Thyroid gland (tissue), 4 donors: ENCODE measurements around the gene PUDP.

Experiments
- POLR2A ChIP-seq, 2 donors: fragments of 450-650 bp; IDR thresholded peaks; one replicate each; pipeline ENCODE4 v1.6.1; 2017; ENCODE audit warnings: antibody characterized with exemption in 2 of 2, mild to moderate bottlenecking in 2 of 2, moderate library complexity in 1 of 2
- TF ChIP-seq, protein P1 (sequence below), 6 experiments: fragments of 200-600 bp in 3 of 6; fragments of 450-650 bp in 3 of 6; sonication (generic) in 3 of 6; IDR thresholded peaks; one replicate each; pipeline ENCODE4 v1.5.1; 2016 to 2019; ENCODE audit warnings: antibody characterized with exemption in 6 of 6, mild to moderate bottlenecking in 2 of 6, inconsistent platforms in 1 of 6, moderate library complexity in 1 of 6

DNA sequence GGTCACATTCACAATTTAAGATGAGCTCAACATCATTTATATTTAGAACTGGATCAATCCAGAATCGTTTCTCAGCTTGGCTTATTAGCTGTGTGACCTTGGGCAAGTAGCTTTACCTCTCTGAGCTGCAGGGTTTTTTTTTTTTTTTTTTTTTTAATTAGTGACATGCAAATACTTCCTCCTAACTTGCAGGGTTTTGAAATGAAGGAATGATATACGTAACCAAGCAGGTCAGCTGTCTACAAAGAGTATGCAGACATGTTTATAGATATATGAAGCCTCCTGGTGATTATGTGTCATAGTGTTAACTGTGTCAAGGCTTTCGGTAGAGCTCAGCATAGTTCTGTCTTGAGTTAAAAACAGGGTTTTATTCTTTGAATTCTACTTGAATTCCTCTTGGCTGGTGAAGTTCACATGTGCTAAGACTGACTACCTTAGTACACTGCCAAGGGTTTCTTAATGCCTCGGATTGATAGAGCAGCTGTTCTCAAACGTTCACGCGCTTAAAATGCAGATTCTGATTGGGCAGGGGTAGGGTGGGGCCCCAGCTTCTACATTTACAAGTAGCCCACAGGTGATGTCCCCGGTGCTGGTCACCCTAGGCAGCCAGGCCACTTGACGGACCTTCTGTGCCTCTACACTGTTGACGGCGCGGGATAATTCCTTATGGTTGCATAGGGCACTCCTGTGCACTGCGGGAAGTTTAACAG is 1.1 kb downstream of the PUDP start:
- TF ChIP-seq, protein P1, sequence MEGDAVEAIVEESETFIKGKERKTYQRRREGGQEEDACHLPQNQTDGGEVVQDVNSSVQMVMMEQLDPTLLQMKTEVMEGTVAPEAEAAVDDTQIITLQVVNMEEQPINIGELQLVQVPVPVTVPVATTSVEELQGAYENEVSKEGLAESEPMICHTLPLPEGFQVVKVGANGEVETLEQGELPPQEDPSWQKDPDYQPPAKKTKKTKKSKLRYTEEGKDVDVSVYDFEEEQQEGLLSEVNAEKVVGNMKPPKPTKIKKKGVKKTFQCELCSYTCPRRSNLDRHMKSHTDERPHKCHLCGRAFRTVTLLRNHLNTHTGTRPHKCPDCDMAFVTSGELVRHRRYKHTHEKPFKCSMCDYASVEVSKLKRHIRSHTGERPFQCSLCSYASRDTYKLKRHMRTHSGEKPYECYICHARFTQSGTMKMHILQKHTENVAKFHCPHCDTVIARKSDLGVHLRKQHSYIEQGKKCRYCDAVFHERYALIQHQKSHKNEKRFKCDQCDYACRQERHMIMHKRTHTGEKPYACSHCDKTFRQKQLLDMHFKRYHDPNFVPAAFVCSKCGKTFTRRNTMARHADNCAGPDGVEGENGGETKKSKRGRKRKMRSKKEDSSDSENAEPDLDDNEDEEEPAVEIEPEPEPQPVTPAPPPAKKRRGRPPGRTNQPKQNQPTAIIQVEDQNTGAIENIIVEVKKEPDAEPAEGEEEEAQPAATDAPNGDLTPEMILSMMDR (IDR thresholded peaks at IDR 0.05), result no peak
- no peak for TF ChIP-seq POLR2A (IDR thresholded peaks at IDR 0.05)
